Astrocyte of the spinal cord (primary cell): ENCODE data around the gene CSTA.

Experiments used
- DNase-seq: peaks from one replicate; pipeline ENCODE4 v3.0.0; 2011; ENCODE audit warnings: low read depth, low spot score
- H3K4me3 ChIP-seq: 2 replicates; pipeline ENCODE4 v1.5.1; 2011; ENCODE audit warnings: low read depth, mild to moderate bottlenecking, low read length, moderate library complexity
- in situ Hi-C: cut with HindIII; loops from 2 replicates; pipeline ENCODE4 v1.10.0; 2017; ENCODE audit warnings: low sequenced_read_pairs
- TF ChIP-seq, protein P1 (sequence below): IDR thresholded peaks from 2 replicates; pipeline ENCODE4 v1.5.1; 2012; ENCODE audit warnings: low read depth, mild to moderate bottlenecking, low read length, inconsistent platforms

CSTA gene

GRCh38 chr3:122332551-122332950 lies 7.5 kb downstream of the CSTA start:
- TF ChIP-seq, protein P1, sequence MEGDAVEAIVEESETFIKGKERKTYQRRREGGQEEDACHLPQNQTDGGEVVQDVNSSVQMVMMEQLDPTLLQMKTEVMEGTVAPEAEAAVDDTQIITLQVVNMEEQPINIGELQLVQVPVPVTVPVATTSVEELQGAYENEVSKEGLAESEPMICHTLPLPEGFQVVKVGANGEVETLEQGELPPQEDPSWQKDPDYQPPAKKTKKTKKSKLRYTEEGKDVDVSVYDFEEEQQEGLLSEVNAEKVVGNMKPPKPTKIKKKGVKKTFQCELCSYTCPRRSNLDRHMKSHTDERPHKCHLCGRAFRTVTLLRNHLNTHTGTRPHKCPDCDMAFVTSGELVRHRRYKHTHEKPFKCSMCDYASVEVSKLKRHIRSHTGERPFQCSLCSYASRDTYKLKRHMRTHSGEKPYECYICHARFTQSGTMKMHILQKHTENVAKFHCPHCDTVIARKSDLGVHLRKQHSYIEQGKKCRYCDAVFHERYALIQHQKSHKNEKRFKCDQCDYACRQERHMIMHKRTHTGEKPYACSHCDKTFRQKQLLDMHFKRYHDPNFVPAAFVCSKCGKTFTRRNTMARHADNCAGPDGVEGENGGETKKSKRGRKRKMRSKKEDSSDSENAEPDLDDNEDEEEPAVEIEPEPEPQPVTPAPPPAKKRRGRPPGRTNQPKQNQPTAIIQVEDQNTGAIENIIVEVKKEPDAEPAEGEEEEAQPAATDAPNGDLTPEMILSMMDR = no peak
- in situ Hi-C loops = no loop called here
- H3K4me3 ChIP-seq = no peak overlapping the region
- DNase-seq = no peak

GRCh38 chr3:122342803-122343202 lies 17.8 kb downstream of the CSTA start:
- no peak for DNase-seq
- TF ChIP-seq, protein P1 = no peak
- H3K4me3 ChIP-seq = no peak overlapping the region
- in situ Hi-C loops = no loop called here

- DNase-seq = no peak
- in situ Hi-C loops = no loop called here
- no peak overlapping the region for H3K4me3 ChIP-seq
- TF ChIP-seq, protein P1 = no peak
Measured at GRCh38 chr3:122343654-122344053, 18.6 kb downstream of the CSTA start.

DNA sequence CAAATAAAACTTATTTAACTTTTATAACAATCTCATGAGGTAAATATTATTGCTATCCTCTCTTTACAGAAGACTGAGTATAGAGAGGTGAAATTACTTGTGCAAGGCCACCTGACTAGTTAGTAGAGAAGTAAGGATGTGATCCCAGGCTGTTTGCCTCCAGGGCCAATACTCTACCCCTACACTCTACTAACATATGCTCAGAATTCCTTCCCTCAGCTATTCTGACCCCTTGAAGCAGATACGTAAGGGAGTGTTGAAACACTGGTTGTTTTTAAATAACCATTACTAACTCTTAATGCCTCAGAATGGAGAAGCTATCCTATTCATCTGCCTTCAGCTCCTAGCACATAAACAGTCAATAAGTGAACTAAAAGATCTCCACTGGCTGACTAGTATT lies 24.1 kb downstream of the CSTA start:
- TF ChIP-seq, protein P1 = no peak
- in situ Hi-C loops = no loop called here
- DNase-seq = no peak

GRCh38 chr3:122350814-122351418 lies 25.9 kb downstream of the CSTA start:
- no peak overlapping the region for H3K4me3 ChIP-seq
- in situ Hi-C loops = no loop called here
- TF ChIP-seq, protein P1 = no peak
- DNase-seq = peak; percentile 29

More for the DNA sequence above, 24.1 kb downstream of the CSTA start:
- no peak overlapping the region for H3K4me3 ChIP-seq

DNA sequence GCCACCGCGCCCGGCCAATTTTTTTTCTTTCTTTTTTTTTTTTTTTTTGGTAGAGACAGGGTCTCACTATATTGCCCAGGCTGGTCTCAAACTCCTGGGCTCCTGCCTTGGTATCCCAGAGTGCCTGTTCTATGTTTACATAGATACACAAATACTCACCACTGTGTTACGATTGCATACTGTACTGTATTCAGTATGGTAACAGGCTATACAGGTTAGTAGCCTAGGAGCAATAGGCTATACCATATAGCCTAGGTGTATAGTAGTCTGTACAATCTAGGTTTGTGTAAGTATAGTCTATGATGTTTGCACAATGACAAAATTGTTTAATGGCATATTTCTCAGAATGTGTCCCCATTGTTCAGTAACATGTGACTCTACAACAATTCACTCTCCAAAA lies 26.6 kb downstream of the CSTA start:
- in situ Hi-C loops = no loop called here
- TF ChIP-seq, protein P1 = no peak
- no peak overlapping the region for H3K4me3 ChIP-seq
- no peak for DNase-seq
